Kidney (tissue), 14 donors: ENCODE results near the gene JAK1. TPM values are rescaled to one million over a fixed set of nuclear protein-coding genes. Genes with fewer than 3 reads are reported as not detected.

Source experiments
- DNase-seq, 5 donors: peaks; one replicate each; pipeline ENCODE4 v3.0.0-alpha.2; 2013 to 2020
- FAIRE-seq: peaks from 2 replicates; lab custom pipeline; 2012; peaks lifted over from hg19 to GRCh38; lab: Jason Lieb, UNC
- H3K27ac ChIP-seq, 2 donors: one replicate each; pipeline ENCODE4 v1.7.0; 2013; ENCODE audit warnings: low read depth in 2 of 2, low read length in 2 of 2, inconsistent platforms in 1 of 2
- H3K27me3 ChIP-seq: one replicate; pipeline ENCODE4 v1.7.1; 2013; ENCODE audit warnings: low read length, inconsistent platforms; ENCODE audit not compliant: control insufficient read depth, insufficient read depth
- H3K36me3 ChIP-seq, 3 donors: one replicate each; pipeline versions ENCODE4 v1.7.0 to v1.7.1; 2013; ENCODE audit warnings: low read length in 3 of 3, control low read depth in 1 of 3, inconsistent platforms in 1 of 3; ENCODE audit not compliant: insufficient read depth in 3 of 3, control insufficient read depth in 2 of 3
- H3K4me1 ChIP-seq, 3 donors: one replicate each; pipeline versions ENCODE4 v1.7.0 to v1.7.1; 2013; ENCODE audit warnings: low read length in 3 of 3, inconsistent platforms in 1 of 3, low read depth in 1 of 3; ENCODE audit not compliant: control insufficient read depth in 2 of 3, insufficient read depth in 2 of 3
- H3K4me3 ChIP-seq, 3 donors: one replicate each; pipeline versions ENCODE4 v1.7.0 to v1.8.1; 2013; ENCODE audit warnings: low read length in 3 of 3, control low read depth in 1 of 3, inconsistent platforms in 1 of 3
- H3K9ac ChIP-seq, 3 donors: one replicate each; pipeline versions ENCODE4 v1.7.0 to v1.7.1; 2013; ENCODE audit warnings: low read length in 3 of 3, control low read depth in 1 of 3, inconsistent platforms in 1 of 3
- H3K9me3 ChIP-seq, 3 donors: one replicate each; pipeline versions ENCODE4 v1.7.0 to v1.7.1; 2013; ENCODE audit warnings: low read length in 3 of 3, control low read depth in 1 of 3, inconsistent platforms in 1 of 3; ENCODE audit not compliant: control insufficient read depth in 2 of 3, insufficient read depth in 1 of 3
- CTCF ChIP-seq: IDR thresholded peaks from 3 replicates; pipeline ENCODE4 v1.5.1; 2012; ENCODE audit warnings: mild to moderate bottlenecking, moderate library complexity, borderline replicate concordance; ENCODE audit not compliant: insufficient read depth; ENCODE audit errors: extremely low read depth
- intact Hi-C: fragments of 100-400 bp; cut with DNase I; formaldehyde crosslinking; loops from one replicate; pipeline ENCODE4 v1.11.1; 2022
- polyA plus RNA-seq: library from polyadenylated mRNA; stranded (reverse); fragments of 350-450 nt; fragmentation: Illumina TruSeq; extraction: RNeasy Lipid Tissue Mini Kit (QIAGEN cat#74804); gene quantifications from one replicate; pipeline ENCODE4 v1.2.3, GENCODE V29; 2014; ENCODE audit warnings: low read depth, low replicate concordance; ENCODE audit not compliant: insufficient read depth
- total RNA-seq: library from RNA; stranded (reverse); fragmentation: NEBNext Ultra II Directional; extraction: Animal tissue kit (Norgen Biotek cat#: 25700); gene quantifications from one replicate; pipeline ENCODE4 v1.2.1, GENCODE V29; 2021
- donor health status: control.
- donor health status: control.
- donor health status: control.
- donor health status: control.
- donor health status: control.
- donor health status: DM: yes; HTN: yes; CAD: no.
- donor health status: Normal renal cell carcinoma (clear cell type).

Gene JAK1
- total and polyA plus RNA-seq, 2 donors from 2014 or later = 33.6 to 173 TPM

GRCh38 chr1:64942118-64942517 is 24.2 kb downstream of the JAK1 start:
- Histone ChIP-seq H3K4me3 (no peak overlapping the region), H3K27me3 (no peaks in the 10 kb centered on the region), H3K4me1 (no peaks in the 10 kb centered on the region), H3K9ac (no peak overlapping the region), H3K27ac (no peak overlapping the region), H3K9me3 (no peaks in the 10 kb centered on the region), H3K36me3 (no peaks in the 10 kb centered on the region)
- DNase-seq (no peak), FAIRE-seq (no peak)
- TF ChIP-seq CTCF = no peak
- intact Hi-C loops = no loop called here

- H3K4me3 ChIP-seq = no peak overlapping the region
- FAIRE-seq (no peak), DNase-seq (no peak)
- no peaks in the 10 kb centered on the region for H3K9me3 ChIP-seq
- no peak overlapping the region for H3K27ac ChIP-seq
- intact Hi-C loops = no loop called here
- H3K4me1 ChIP-seq = no peaks in the 10 kb centered on the region
- H3K27me3 ChIP-seq = no peaks in the 10 kb centered on the region
- no peaks in the 10 kb centered on the region for H3K36me3 ChIP-seq
- no peak for TF ChIP-seq CTCF
- no peak overlapping the region for H3K9ac ChIP-seq
These were observed 24.8 kb downstream of the JAK1 start for GRCh38 chr1:64941461-64942117.

DNA sequence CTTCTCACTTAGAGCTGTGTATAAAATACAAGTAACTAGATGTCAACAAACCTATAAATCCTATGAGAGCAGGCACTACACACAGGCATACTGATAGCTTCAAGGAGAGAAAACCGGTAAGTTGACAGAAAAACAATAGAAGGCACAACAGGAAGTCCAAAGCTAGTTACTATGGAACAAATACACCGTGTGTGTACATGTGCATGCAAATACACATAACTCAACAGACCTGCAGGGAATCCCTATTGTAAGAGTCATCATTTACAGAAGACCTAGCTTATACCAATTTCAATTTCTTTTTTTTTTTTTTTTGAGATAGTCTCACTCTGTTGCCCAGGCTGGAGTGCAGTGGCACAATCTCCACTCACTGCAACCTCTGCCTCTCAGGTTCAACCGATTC is 26.3 kb downstream of the JAK1 start:
- H3K9ac ChIP-seq = no peak overlapping the region
- H3K27me3 ChIP-seq = no peaks in the 10 kb centered on the region
- no peaks in the 10 kb centered on the region for H3K36me3 ChIP-seq
- H3K27ac ChIP-seq = no peak overlapping the region
- FAIRE-seq = no peak
- no peaks in the 10 kb centered on the region for H3K9me3 ChIP-seq
- no peak for DNase-seq
- intact Hi-C loops = no loop called here
- TF ChIP-seq CTCF = no peak
- no peak overlapping the region for H3K4me3 ChIP-seq
- peaks cover 0 to 3% (median 0%) of the 10 kb centered on the region in 3 donors for H3K4me1 ChIP-seq

GRCh38 chr1:64938991-64939390 is 27.4 kb downstream of the JAK1 start:
- H3K27ac ChIP-seq = no peak overlapping the region
- H3K9me3 ChIP-seq = no peaks in the 10 kb centered on the region
- H3K9ac ChIP-seq = no peak overlapping the region
- no peak for TF ChIP-seq CTCF
- FAIRE-seq (no peak), DNase-seq (no peak)
- intact Hi-C loops = no loop called here
- peaks cover 0 to 9% (median 2%) of the 10 kb centered on the region in 3 donors for H3K4me1 ChIP-seq
- no peaks in the 10 kb centered on the region for H3K36me3 ChIP-seq
- no peak overlapping the region for H3K4me3 ChIP-seq
- no peaks in the 10 kb centered on the region for H3K27me3 ChIP-seq
